SK-N-SH (cell line): ENCODE data around the gene TMEM54. TPM values are rescaled to one million over a fixed set of nuclear protein-coding genes. Genes with fewer than 3 reads are reported as not detected.

Experiments used
- CTCF ChIA-PET: fragments of 300-600, 350-600 bp; formaldehyde crosslinking; extraction: SDS; loops from one replicate; lab custom pipeline; 2021; lab: Yijun Ruan, JAX
- POLR2A ChIA-PET: fragments of 350-600 bp; sonication (Branson Sonifier 250); formaldehyde crosslinking; extraction: SDS; loops from one replicate; lab custom pipeline; 2020; ENCODE audit warnings: antibody characterized with exemption, inconsistent platforms; lab: Yijun Ruan, JAX
- DNase-seq: peaks from one replicate; pipeline ENCODE4 v3.0.0; 2012
- H2AFZ ChIP-seq: fragments of 200-600 bp; sonication (generic); 2 replicates; pipeline ENCODE4 v1.8.1; 2016; ENCODE audit warnings: antibody characterized with exemption, mild to moderate bottlenecking, low read depth
- H3F3A ChIP-seq: fragments of 200-600 bp; sonication (generic); replicated peaks from 2 replicates; pipeline ENCODE3; 2016; ENCODE audit warnings: antibody characterized with exemption, mild to moderate bottlenecking; ENCODE audit not compliant: insufficient read depth
- H3K27ac ChIP-seq, 2 experiments: fragments of 200-500 bp in 1 of 2; fragments of 200-600 bp in 1 of 2; sonication (Bioruptor generic) in 1 of 2; sonication (generic), shearing (Covaris generic) in 1 of 2; 2 replicates each; pipeline versions ENCODE4 v1.5.1 to v1.6.1; 2014 to 2016; ENCODE audit warnings: low read depth in 2 of 2, inconsistent platforms in 1 of 2, low read length in 1 of 2, mild to moderate bottlenecking in 1 of 2, mixed read lengths in 1 of 2
- H3K27me3 ChIP-seq: fragments of 200-600 bp; sonication (generic), shearing (Covaris generic); 2 replicates; pipeline ENCODE4 v1.6.1; 2016; ENCODE audit warnings: mixed run types; ENCODE audit not compliant: insufficient read depth
- H3K36me3 ChIP-seq, 2 experiments: fragments of 200-500 bp in 1 of 2; fragments of 200-600 bp in 1 of 2; sonication (Bioruptor generic) in 1 of 2; sonication (generic) in 1 of 2; replicated peaks in 1 of 2; 2 replicates each; pipeline versions ENCODE3 to v1.5.1; 2014 to 2016; ENCODE audit warnings: low read length in 1 of 2, mild to moderate bottlenecking in 1 of 2; ENCODE audit not compliant: insufficient read depth in 2 of 2, control insufficient read depth in 1 of 2
- H3K4me1 ChIP-seq, 2 experiments: fragments of 200-500 bp in 1 of 2; fragments of 200-600 bp in 1 of 2; sonication (Bioruptor generic) in 1 of 2; sonication (generic), shearing (Covaris generic) in 1 of 2; 2 replicates each; pipeline versions ENCODE4 v1.5.1 to v1.6.1; 2014 to 2016; ENCODE audit warnings: low read depth in 1 of 2, low read length in 1 of 2, mixed run types in 1 of 2; ENCODE audit not compliant: insufficient read depth in 2 of 2, control insufficient read depth in 1 of 2
- H3K4me2 ChIP-seq: fragments of 200-600 bp; sonication (generic), shearing (Covaris generic); 2 replicates; pipeline ENCODE4 v1.6.1; 2017; ENCODE audit warnings: mixed run types
- H3K4me3 ChIP-seq, 2 experiments: fragments of 200-500 bp in 1 of 2; fragments of 200-600 bp in 1 of 2; sonication (Bioruptor generic) in 1 of 2; sonication (generic), shearing (Covaris generic) in 1 of 2; 2 replicates each; pipeline versions ENCODE4 v1.5.1 to v1.8.1; 2014 to 2016; ENCODE audit warnings: low read depth in 2 of 2, inconsistent platforms in 1 of 2, low read length in 1 of 2, mild to moderate bottlenecking in 1 of 2, mixed read lengths in 1 of 2, moderate library complexity in 1 of 2
- H3K79me2 ChIP-seq: fragments of 200-600 bp; sonication (generic); 2 replicates; pipeline ENCODE4 v1.8.1; 2017; ENCODE audit warnings: mild to moderate bottlenecking; ENCODE audit not compliant: insufficient read depth
- H3K9ac ChIP-seq: fragments of 200-600 bp; sonication (generic); 2 replicates; pipeline ENCODE4 v1.6.1; 2017; ENCODE audit warnings: mixed run types
- H3K9me2 ChIP-seq: fragments of 200-600 bp; sonication (generic); 2 replicates; pipeline ENCODE4 v1.6.1; 2017; ENCODE audit warnings: mixed run types
- H3K9me3 ChIP-seq: fragments of 200-600 bp; sonication (generic); 2 replicates; pipeline ENCODE4 v1.6.1; 2017; ENCODE audit warnings: mixed run types, mild to moderate bottlenecking, moderate library complexity
- H4K20me1 ChIP-seq: fragments of 200-600 bp; sonication (generic); 2 replicates; pipeline ENCODE4 v1.6.1; 2017; ENCODE audit warnings: mild to moderate bottlenecking, mixed run types; ENCODE audit not compliant: insufficient read depth
- ELF1 ChIP-seq: IDR thresholded peaks from 2 replicates; pipeline ENCODE4 v1.4.0; 2012
- GATA2 ChIP-seq: sonication (generic); formaldehyde crosslinking; IDR thresholded peaks from 2 replicates; pipeline ENCODE4 v1.5.0; 2020; ENCODE audit warnings: mild to moderate bottlenecking, missing genetic modification reagents
- IRF3 ChIP-seq: fragments of 150-350 bp; IDR thresholded peaks from 2 replicates; pipeline ENCODE4 v1.6.1; 2016; ENCODE audit warnings: mild to moderate bottlenecking, low read depth, low read length
- MEF2A ChIP-seq: IDR thresholded peaks from 2 replicates; pipeline ENCODE4 v1.4.0; 2012; ENCODE audit warnings: low read depth, borderline replicate concordance
- PBX3 ChIP-seq: IDR thresholded peaks from 2 replicates; pipeline ENCODE4; 2012
- RCOR1 ChIP-seq: fragments of 150-350 bp; IDR thresholded peaks from 2 replicates; pipeline ENCODE4 v1.6.1; 2017; ENCODE audit warnings: antibody characterized with exemption, low read length
- RFX5 ChIP-seq: IDR thresholded peaks from 2 replicates; pipeline ENCODE4 v1.6.1; 2012; ENCODE audit warnings: mild to moderate bottlenecking, improper control_type of control experiment, low read length
- RXRA ChIP-seq: IDR thresholded peaks from 2 replicates; pipeline ENCODE4 v1.4.0; 2012; ENCODE audit warnings: low read depth, mild to moderate bottlenecking, borderline replicate concordance
- SIN3A ChIP-seq: IDR thresholded peaks from 2 replicates; pipeline ENCODE4 v1.6.1; 2012; ENCODE audit warnings: low read depth, mild to moderate bottlenecking, low read length, moderate library complexity, borderline replicate concordance
- TAF1 ChIP-seq: IDR thresholded peaks from 2 replicates; pipeline ENCODE4 v1.6.1; 2012; ENCODE audit warnings: low read depth, mild to moderate bottlenecking, low read length, moderate library complexity, borderline replicate concordance
- TCF12 ChIP-seq: IDR thresholded peaks from 2 replicates; pipeline ENCODE4 v1.4.0; 2012
- USF1 ChIP-seq: IDR thresholded peaks from 2 replicates; pipeline ENCODE4 v1.4.0; 2012; ENCODE audit warnings: low read depth, borderline replicate concordance
- USF2 ChIP-seq: fragments of 150-350 bp; IDR thresholded peaks from 2 replicates; pipeline ENCODE4 v1.6.1; 2017; ENCODE audit warnings: antibody characterized with exemption, low read length, low read depth, borderline replicate concordance
- WGBS: methylation state at CpG from one replicate; pipeline ENCODE4 v1.1.6; 2017; ENCODE audit warnings: low lambda C conversion rate; 5-methylcytosine and 5-hydroxymethylcytosine counted together
- polyA plus RNA-seq, 3 experiments: library from polyadenylated mRNA; depleted of rRNA; stranded (reverse); fragments of >200 nt; gene quantifications; 2 replicates each; pipeline ENCODE4 v1.2.3, GENCODE V29; 2012

TMEM54 gene
- polyA plus RNA-seq, 1 of the 3 experiments (the other 2 are of a cell fraction): 66.6 TPM

GRCh38 chr1:32904797-32905196 is 3.6 kb upstream of the TMEM54 start:
- Histone ChIP-seq H4K20me1 (no peaks in the 10 kb centered on the region), H3K4me2 (no peak overlapping the region), H3K27ac (no peak overlapping the region), H3K36me3 (no peaks in the 10 kb centered on the region), H3F3A (peaks cover 4% of the 10 kb centered on the region), H3K9me3 (no peaks in the 10 kb centered on the region), H3K79me2 (no peaks in the 10 kb centered on the region), H3K27me3 (peaks cover 7% of the 10 kb centered on the region; the same call in 1 of the 2 replicates), H3K9ac (no peak overlapping the region), H3K4me1 (peaks cover 0 to 9% of the 10 kb centered on the region in 2 experiments; a peak in 1 of 4 replicates), H2AFZ (no peak overlapping the region), H3K9me2 (no peaks in the 10 kb centered on the region), H3K4me3 (no peak overlapping the region)
- POLR2A ChIA-PET: no interaction called here
- CTCF ChIA-PET: interaction anchor here (0.7 to 1.7 kb wide), 8 partner anchors 12 to 551 kb away, joined by 3 to 9 read pairs (median 4); no protein-coding TSS in a partner anchor
- TF ChIP-seq GATA2 (CRISPR knock-in tag) (no peak), RCOR1 (no peak), MEF2A (no peak), USF1 (no peak), IRF3 (no peak), SIN3A (no peak), ELF1 (no peak), TAF1 (no peak)
- peak; percentile 3 for DNase-seq
- WGBS: 42% methylated on average over 2 of the region's 2 CpGs

DNA sequence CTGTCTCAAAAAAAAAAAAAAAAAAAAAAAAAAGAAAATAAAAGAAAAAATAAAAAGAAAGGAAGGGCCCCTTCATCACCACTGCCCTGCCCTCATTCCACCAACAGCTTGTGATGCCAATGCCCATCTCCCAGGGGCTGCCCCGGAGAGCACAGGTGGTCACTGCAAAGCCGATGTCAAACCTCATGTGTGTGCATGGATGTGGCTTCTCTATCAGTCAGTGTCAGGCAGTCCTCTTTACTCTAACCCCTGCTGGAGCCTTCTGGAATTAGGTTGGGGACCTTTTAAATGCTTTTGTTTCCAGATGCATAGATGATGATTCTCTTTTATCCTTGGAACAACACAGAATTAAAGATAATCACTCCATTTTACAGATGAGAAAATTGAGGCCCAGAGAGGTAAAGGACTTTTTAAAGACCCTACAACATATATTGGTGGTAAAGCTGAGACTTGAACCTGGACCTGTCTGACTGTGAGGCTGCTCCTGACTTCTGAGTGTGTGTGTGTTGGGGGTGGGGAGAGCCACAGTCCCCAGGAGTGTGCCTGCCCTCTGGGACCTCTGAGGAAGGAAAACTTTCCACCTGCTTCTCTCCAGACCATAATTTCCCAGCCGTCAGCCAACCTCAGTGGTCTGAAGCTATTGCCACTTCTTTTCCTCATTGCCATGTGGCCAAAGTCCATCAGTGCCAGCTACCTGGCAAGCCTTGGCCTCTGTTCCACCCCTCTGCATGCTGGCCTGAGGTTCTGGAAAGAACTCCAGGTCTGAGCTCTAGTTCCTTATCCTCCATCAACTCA is 3.0 kb upstream of the TMEM54 start:
- H4K20me1 ChIP-seq: no peaks in the 10 kb centered on the region
- H3K36me3 ChIP-seq: no peaks in the 10 kb centered on the region
- H3K79me2 ChIP-seq: no peaks in the 10 kb centered on the region
- peaks cover 2% of the 10 kb centered on the region for H3F3A ChIP-seq
- CTCF ChIA-PET: interaction anchor here (0.7 to 1.7 kb wide), 8 partner anchors 11 to 182 kb away, joined by 3 to 9 read pairs (median 3); no protein-coding TSS in a partner anchor
- TF ChIP-seq RFX5: no peak
- no peak for TF ChIP-seq TCF12
- TF ChIP-seq GATA2 (CRISPR knock-in tag): no peak
- no peak for TF ChIP-seq RXRA
- no peak for TF ChIP-seq ELF1
- no peak for TF ChIP-seq USF2
- no peak for TF ChIP-seq PBX3
- TF ChIP-seq, all 33 proteins: peak for 0
- Histone ChIP-seq H3K9me3 (no peaks in the 10 kb centered on the region), H3K9ac (no peak overlapping the region), H3K27ac (no peak overlapping the region), H3K27me3 (peaks cover 7% of the 10 kb centered on the region; the same call in 1 of the 2 replicates), H3K4me3 (no peak overlapping the region), H2AFZ (no peak overlapping the region), H3K9me2 (no peaks in the 10 kb centered on the region), H3K4me1 (peaks cover 0 to 11% of the 10 kb centered on the region in 2 experiments; a peak in 1 of 4 replicates), H3K4me2 (no peak overlapping the region)
- peak; percentile 7 for DNase-seq
- 62% methylated on average over 3 of the region's 3 CpGs for WGBS
- POLR2A ChIA-PET: no interaction called here
